NCI-H345 treated with DMSO at 0.1 percent for 48 hours (cell line): ENCODE results near the gene C20orf173.

Experiments
- DNase-seq: peaks from one replicate; lab custom pipeline; 2025; ENCODE audit not compliant: unreplicated experiment; lab: John Stamatoyannopoulos, UW

The C20orf173 gene

GRCh38 chr20:35508493-35509218 is 20.8 kb downstream of the C20orf173 start:
- DNase-seq = no peak

- no peak for DNase-seq
Observed at GRCh38 chr20:35506872-35507638, 22.4 kb downstream of the C20orf173 start.

GRCh38 chr20:35506179-35506578 is 23.3 kb downstream of the C20orf173 start:
- no peak for DNase-seq

GRCh38 chr20:35504751-35505150 is 24.7 kb downstream of the C20orf173 start:
- DNase-seq = no peak

GRCh38 chr20:35503841-35504561 is 25.5 kb downstream of the C20orf173 start:
- DNase-seq = no peak

GRCh38 chr20:35503281-35503680 is 26.2 kb downstream of the C20orf173 start:
- no peak for DNase-seq

GRCh38 chr20:35502352-35502751 is 27.1 kb downstream of the C20orf173 start:
- DNase-seq = no peak

- DNase-seq = no peak
Observed at GRCh38 chr20:35499271-35499670, 30.2 kb downstream of the C20orf173 start.

GRCh38 chr20:35497780-35498189 is 31.7 kb downstream of the C20orf173 start:
- no peak for DNase-seq

GRCh38 chr20:35497320-35497719 is 32.1 kb downstream of the C20orf173 start:
- DNase-seq = no peak

- no peak for DNase-seq
Observed at GRCh38 chr20:35496481-35496880, 33.0 kb downstream of the C20orf173 start.

GRCh38 chr20:35492352-35492751 is 37.1 kb downstream of the C20orf173 start:
- DNase-seq = no peak

- no peak for DNase-seq
Observed at GRCh38 chr20:35491823-35492222, 37.6 kb downstream of the C20orf173 start.

GRCh38 chr20:35490736-35491181 is 38.7 kb downstream of the C20orf173 start:
- no peak for DNase-seq

- DNase-seq = no peak
Observed at GRCh38 chr20:35489717-35490116, 39.7 kb downstream of the C20orf173 start.

GRCh38 chr20:35487479-35487878 is 42.0 kb downstream of the C20orf173 start:
- DNase-seq = no peak

- no peak for DNase-seq
Observed at GRCh38 chr20:35479798-35480197, 49.7 kb downstream of the C20orf173 start.

GRCh38 chr20:35478804-35479472 is 50.5 kb downstream of the C20orf173 start:
- DNase-seq = no peak
